Measurements from ENCODE around the gene LCP2.
"Not testable (repeated sequence)": the region's sequence is repeated elsewhere in the genome, so short reads cannot be mapped to it uniquely, and the experiment has no call there.

The LCP2 gene

DNA sequence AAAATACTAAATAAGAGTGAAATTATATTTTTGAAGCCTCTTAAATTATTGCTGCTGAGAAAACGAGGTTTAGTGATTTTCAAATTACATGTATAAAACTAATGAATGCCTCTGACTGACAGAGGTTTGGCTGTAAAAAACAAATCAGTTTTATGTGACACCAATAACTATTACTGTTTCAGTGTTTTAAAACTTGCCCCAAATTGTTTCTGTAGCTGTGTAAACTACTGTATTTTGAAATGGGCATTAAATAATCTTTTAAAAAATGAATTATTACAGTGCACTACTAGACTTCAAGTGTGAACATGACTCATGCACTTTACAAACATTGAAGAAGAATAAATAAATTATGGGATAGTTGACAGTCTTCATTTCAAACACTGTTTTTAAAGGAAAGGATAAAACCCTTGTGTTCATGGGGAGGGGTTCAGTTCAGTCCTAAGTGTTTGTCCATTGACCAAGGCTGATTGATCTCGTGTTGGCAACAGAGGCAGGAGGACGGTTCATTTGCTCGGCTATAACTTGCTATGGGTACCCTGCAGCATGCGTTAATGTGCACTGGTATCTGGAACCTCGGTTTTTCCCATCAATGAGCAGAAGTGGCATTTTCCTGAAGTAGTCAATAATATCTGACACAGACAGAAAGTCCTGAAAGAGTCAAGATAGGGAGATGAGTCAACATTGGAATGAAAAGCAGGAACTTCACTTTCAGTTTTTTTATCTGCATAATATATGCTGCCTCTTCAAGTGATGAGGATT, 49.2 kb downstream of the LCP2 start:
- DNase-seq (ENCODE audit: low spot score), result no peak

- DNase-seq (ENCODE audit: low spot score), result no peak
Measured at GRCh38 chr5:170247363-170247762, 50.2 kb downstream of the LCP2 start.

DNA sequence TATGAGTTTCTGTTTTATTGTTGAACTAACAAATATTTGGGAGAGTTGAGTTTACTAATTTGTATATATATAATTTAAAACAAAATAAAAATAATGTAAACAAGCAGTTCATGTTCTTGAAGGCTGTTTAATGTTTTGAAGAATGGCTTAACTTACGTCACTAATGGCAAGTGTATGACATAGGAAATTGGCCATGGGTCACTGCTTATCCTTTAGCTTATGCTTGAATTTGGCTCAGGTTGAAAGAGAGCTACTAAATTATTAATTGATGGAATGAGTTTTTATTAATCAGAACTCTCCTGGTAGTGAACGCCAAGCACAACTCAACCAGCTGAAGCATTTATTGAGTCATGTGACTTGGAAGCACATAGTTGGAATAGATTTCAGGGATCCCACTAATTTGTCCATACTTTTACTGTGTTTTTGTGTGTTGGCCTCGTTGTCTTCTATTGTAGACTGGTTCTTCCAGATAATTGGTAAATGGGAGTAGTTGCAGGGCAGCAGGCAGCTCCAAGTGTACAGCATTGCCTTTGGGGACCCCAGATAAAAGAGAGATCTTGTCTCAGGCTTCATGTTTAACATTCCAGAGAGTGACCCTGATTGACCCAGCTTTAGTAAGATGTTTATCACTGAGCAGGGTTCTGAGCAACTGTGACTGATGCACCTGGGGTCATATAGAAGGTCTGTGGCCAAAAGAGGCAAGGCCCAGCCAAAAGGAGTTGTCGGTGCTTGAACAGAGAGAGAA, 51.3 kb downstream of the LCP2 start:
- no peak for DNase-seq (ENCODE audit: low spot score)

GRCh38 chr5:170245436-170245835, 52.1 kb downstream of the LCP2 start:
- not testable (repeated sequence) for DNase-seq (ENCODE audit: low spot score)

- DNase-seq (ENCODE audit: low spot score), result no peak
Measured at GRCh38 chr5:170238456-170239196, 59.0 kb downstream of the LCP2 start.

- no peak for DNase-seq (ENCODE audit: low spot score)
Measured at GRCh38 chr5:170235876-170236864, 61.4 kb downstream of the LCP2 start.

- no peak for DNase-seq (ENCODE audit: low spot score)
Measured at GRCh38 chr5:170233358-170233892, 64.2 kb downstream of the LCP2 start.

GRCh38 chr5:170232786-170233185, 64.8 kb downstream of the LCP2 start, which contains the start of gene C5orf58:
Gene C5orf58, plus strand, starts transcription at chr5:170232985. Its CDS starts 1,992 bp downstream, at chr5:170234977.
- peak; percentile 68 for DNase-seq (ENCODE audit: low spot score)

- no peak for DNase-seq (ENCODE audit: low spot score)
Measured at GRCh38 chr5:170228762-170229435, 68.7 kb downstream of the LCP2 start.

- DNase-seq (ENCODE audit: low spot score), result no peak
Measured at GRCh38 chr5:170226661-170227060, 70.9 kb downstream of the LCP2 start.

DNA sequence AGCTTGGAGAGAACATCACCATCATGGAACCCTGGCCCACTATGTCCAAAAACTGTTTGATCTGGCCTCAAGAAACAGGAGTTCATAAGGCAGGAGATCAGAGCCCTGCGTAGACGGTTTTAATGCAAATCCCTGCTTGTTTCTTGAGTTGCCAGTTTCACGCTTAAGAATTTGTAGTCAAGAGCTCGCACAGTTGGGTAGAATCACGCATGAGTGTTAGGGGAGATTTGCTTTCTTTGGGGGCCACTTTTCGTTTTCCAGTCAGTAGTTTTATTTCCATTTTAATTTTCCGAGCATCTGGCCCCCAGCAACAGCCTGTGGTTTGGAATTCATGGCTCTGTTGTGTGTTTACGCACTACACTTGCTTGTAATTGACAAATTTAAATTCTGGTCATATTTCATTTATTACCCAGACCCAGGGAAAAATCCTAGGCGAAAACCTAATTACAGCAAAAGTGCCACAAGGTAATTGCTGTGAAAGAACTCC, 71.4 kb downstream of the LCP2 start:
- no peak for DNase-seq (ENCODE audit: low spot score)

DNA sequence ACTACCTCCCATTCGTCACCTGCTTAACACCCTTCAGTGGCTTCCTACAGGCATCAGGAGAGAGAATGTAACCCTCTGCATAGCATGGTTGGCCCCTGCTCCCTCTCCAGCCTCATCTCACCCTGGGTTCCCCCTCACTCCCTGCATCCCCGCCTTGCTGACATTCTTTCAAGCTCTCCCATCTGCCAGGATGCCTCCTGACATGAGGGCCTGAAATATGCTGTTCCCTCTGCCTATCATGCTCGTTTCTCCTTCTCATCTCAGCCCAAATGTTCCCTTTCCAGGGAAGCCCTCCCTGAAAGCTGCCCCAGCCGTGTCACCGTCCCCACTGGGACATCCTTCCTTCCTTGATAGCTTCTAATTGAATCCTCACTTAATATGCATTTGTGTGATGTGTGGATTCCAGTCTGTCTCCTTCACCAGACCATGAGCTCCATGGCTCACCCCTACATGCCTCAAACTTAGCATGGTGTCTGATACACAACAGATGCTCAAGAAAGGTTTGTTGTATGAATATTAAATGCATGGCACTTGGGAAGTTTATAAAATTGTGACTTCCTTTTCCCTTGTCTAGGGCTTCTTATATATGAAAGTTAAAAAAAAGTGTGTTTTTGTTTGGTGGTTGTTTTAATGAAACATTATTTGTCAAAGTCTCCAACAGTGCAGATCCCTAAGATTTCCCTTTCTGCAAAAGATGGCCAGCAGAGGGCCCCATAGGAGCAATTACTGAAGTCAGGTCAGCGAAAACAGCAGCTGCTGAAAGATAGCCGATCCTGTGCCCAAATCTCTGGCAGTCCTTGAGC, 72.0 kb downstream of the LCP2 start:
- DNase-seq (ENCODE audit: low spot score), result peak; percentile 57

DNA sequence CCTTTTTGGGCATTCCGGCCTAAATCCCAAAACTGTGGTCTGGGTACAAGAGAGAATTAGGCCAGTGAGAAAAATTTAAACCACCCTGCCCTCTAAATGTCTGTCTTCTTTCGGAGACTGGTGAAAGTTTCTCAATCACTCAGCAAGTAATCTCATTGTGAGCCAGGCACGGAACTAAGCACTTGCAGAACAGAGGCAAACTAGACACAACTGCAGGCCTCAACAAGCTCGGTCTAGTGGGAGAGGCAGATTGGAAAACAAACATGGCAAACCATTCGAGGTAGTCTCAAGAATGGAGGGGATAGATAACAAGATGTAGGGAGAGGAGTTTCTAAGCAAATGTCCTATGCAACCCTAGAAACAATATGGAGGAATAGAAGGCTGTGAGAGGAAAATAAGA, 73.7 kb downstream of the LCP2 start:
- DNase-seq (ENCODE audit: low spot score), result no peak

GRCh38 chr5:170223360-170223759, 74.2 kb downstream of the LCP2 start:
- DNase-seq (ENCODE audit: low spot score), result no peak

DNA sequence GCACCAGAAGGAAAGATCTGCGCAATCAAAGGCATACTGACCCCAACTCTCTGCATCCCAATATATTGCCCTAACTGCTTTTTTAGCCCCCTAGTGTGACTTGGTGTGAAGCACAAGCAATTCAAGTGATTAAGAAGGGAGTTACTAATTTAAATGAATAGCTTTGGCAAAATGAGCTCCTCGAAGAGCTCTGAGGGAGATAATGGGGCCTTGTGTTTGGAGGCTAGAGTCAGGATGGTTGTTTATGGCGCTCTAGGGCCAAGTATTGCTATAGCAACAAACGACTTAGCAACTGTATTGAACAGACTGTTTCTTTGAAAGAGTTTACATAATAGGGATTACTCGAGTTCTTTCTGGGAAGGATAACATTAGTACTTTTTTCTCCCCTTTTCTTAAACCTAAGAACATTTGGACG, 76.2 kb downstream of the LCP2 start:
- no peak for DNase-seq (ENCODE audit: low spot score)

- DNase-seq (ENCODE audit: low spot score), result no peak
Measured at GRCh38 chr5:170220191-170220590, 77.4 kb downstream of the LCP2 start.

GRCh38 chr5:170219615-170220014, 78.0 kb downstream of the LCP2 start:
- DNase-seq (ENCODE audit: low spot score), result peak; percentile 29

DNA sequence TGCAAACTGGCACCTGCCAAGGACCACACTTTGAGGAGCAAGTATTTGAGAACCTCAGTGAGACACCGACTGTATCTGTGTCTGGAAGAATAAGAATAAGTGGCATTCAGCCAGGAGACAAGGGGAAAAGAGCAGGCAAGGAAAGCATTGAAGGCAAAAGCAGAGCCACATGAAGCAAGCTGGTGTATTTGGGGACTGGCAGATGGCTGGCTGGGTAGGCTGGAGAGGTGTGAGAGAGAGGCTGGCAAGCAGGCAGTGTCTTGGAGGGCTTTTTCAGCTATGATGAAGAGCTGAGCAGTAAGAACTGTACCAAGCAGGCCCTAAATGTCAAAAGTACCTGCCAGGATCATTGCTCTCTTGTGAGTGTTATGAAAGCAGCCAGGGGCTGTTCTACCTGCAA, 78.9 kb downstream of the LCP2 start:
- no peak for DNase-seq (ENCODE audit: low spot score)

GRCh38 chr5:170217831-170218230, 79.7 kb downstream of the LCP2 start:
- no peak for DNase-seq (ENCODE audit: low spot score)
